DOHH2 (cell line): ENCODE results near the gene RPRML.
"Not testable (repeated sequence)": the region's sequence is repeated elsewhere in the genome, so short reads cannot be mapped to it uniquely, and the experiment has no call there.

ENCODE experiments used
- H3F3A ChIP-seq: fragments of 200-600 bp; sonication (generic), shearing (Covaris generic); 2 replicates; pipeline ENCODE4 v1.6.0; 2016; ENCODE audit warnings: antibody characterized with exemption, mild to moderate bottlenecking; ENCODE audit not compliant: control insufficient read depth, insufficient read depth
- H3K27ac ChIP-seq: fragments of 200-600 bp; sonication (generic); 2 replicates; pipeline ENCODE4 v1.5.1; 2014; ENCODE audit warnings: low read depth, mild to moderate bottlenecking, low read length, moderate library complexity
- H3K27me3 ChIP-seq: fragments of 200-600 bp; sonication (generic); 2 replicates; pipeline ENCODE4 v1.6.1; 2014; ENCODE audit warnings: mild to moderate bottlenecking, low read length, mixed read lengths; ENCODE audit not compliant: control insufficient read depth
- H3K36me3 ChIP-seq: fragments of 200-600 bp; sonication (generic); 2 replicates; pipeline ENCODE4 v1.6.1; 2014; ENCODE audit warnings: mild to moderate bottlenecking, low read length, moderate library complexity, mixed read lengths; ENCODE audit not compliant: control insufficient read depth
- H3K4me1 ChIP-seq: fragments of 200-600 bp; sonication (generic); 2 replicates; pipeline ENCODE4 v1.6.1; 2014; ENCODE audit warnings: mild to moderate bottlenecking, low read length, mixed read lengths; ENCODE audit not compliant: control insufficient read depth
- H3K4me2 ChIP-seq: fragments of 200-600 bp; sonication (generic); 2 replicates; pipeline ENCODE4 v1.6.0; 2014; ENCODE audit warnings: mild to moderate bottlenecking, low read length, moderate library complexity
- H3K4me3 ChIP-seq: fragments of 200-600 bp; sonication (generic); 2 replicates; pipeline ENCODE4 v1.5.1; 2014; ENCODE audit warnings: mild to moderate bottlenecking, low read length, mixed read lengths
- H3K79me2 ChIP-seq: fragments of 200-600 bp; sonication (generic); 2 replicates; pipeline ENCODE4 v1.6.1; 2014; ENCODE audit warnings: mild to moderate bottlenecking, low read length, mixed read lengths; ENCODE audit not compliant: control insufficient read depth
- H3K9me2 ChIP-seq: fragments of 200-600 bp; sonication (generic); replicated peaks from 2 replicates; pipeline ENCODE4 v1.6.1; 2014; ENCODE audit warnings: mild to moderate bottlenecking, low read length, mixed read lengths; ENCODE audit not compliant: control insufficient read depth
- H3K9me3 ChIP-seq: fragments of 200-600 bp; sonication (generic); 2 replicates; pipeline ENCODE4 v1.6.1; 2014; ENCODE audit warnings: antibody characterized with exemption, low read length, mixed read lengths; ENCODE audit not compliant: control insufficient read depth, insufficient read depth
- H4K20me1 ChIP-seq: fragments of 200-600 bp; sonication (generic); 2 replicates; pipeline ENCODE4 v1.6.0; 2014; ENCODE audit warnings: low read depth, mild to moderate bottlenecking, antibody characterized with exemption, low read length, moderate library complexity; ENCODE audit not compliant: control insufficient read depth, insufficient read depth
- CTCF ChIP-seq: fragments of 200-600 bp; sonication (generic); IDR thresholded peaks from one replicate; pipeline ENCODE4 v1.5.1; 2014; ENCODE audit warnings: antibody characterized with exemption, mild to moderate bottlenecking, low read depth, low read length; ENCODE audit not compliant: poor library complexity, severe bottlenecking
- EZH2phosphoT487 ChIP-seq: fragments of 200-600 bp; sonication (generic); IDR thresholded peaks from 2 replicates; pipeline ENCODE4 v1.6.1; 2017; ENCODE audit warnings: borderline replicate concordance, mild to moderate bottlenecking, antibody characterized with exemption, low read length, moderate library complexity, mixed read lengths

The RPRML gene

GRCh38 chr17:46979147-46979863 lies at the start of gene RPRML:
Gene RPRML (minus strand): TSS chr17:46979253. CDS start chr17:46979007, 246 bp downstream.
- TF ChIP-seq CTCF = no peak
- TF ChIP-seq EZH2phosphoT487 = no peak; the same call in 1 of the 2 replicates
- H3K36me3 ChIP-seq = no peaks in the 10 kb centered on the region
- peak within 1 kb of the TSS; percentile 59 for H3K4me3 ChIP-seq
- no peaks in the 10 kb centered on the region for H3K9me3 ChIP-seq
- peak within 1 kb of the TSS; percentile 65 for H3K4me2 ChIP-seq
- peaks cover 38% of the 10 kb centered on the region for H3K4me1 ChIP-seq
- H3K27me3 ChIP-seq = peaks cover 40% of the 10 kb centered on the region
- no peak within 1 kb of the TSS for H3K27ac ChIP-seq
- H3F3A ChIP-seq = no peaks in the 10 kb centered on the region
- H4K20me1 ChIP-seq = no peaks in the 10 kb centered on the region
- H3K9me2 ChIP-seq = no peaks in the 10 kb centered on the region
- no peaks in the 10 kb centered on the region for H3K79me2 ChIP-seq

DNA sequence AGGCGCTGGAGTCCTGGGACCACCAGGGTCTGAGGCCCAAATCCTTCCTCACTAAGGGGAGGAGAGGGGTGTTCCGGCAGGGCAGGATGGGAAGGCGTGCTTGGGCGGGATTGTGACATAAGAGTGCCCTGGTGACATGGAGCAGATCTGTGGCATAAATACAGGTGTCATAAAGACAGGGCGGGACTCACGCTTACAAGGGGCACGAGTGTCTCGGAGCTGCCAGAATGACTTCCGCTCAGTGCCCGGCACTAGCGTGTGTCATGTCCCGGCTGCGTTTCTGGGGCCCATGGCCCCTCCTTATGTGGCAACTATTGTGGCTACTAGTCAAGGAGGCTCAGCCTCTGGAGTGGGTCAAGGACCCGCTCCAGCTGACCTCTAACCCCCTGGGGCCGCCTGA lies 37.9 kb upstream of the RPRML start:
- H3K9me2 ChIP-seq, H3K36me3 ChIP-seq, H3K9me3 ChIP-seq, H3K4me2 ChIP-seq, H4K20me1 ChIP-seq, H3K27ac ChIP-seq, H3K4me1 ChIP-seq, H3K79me2 ChIP-seq, H3K4me3 ChIP-seq, H3K27me3 ChIP-seq, H3F3A ChIP-seq: not testable (repeated sequence)

DNA sequence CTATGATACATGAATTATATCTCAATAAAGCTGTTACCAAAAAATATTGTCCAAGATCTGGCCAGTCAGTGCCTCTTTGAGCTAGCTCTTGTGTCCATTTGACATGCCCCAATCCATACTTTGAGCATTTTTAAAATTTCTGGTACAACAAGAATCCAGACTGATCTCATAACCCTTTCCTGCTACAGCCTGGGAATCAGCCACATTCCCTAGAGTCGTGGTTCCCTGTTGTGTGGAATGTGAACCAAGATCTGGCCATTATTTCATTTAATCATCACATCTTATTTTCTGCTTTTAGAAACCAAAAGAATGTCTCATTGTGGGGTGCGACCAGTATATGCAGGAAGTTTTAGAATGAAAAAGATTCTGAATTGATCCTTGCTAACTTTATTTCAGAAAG lies 34.3 kb upstream of the RPRML start:
- H3K4me1 ChIP-seq = peaks cover 3% of the 10 kb centered on the region; the same call in 1 of the 2 replicates
- H3K79me2 ChIP-seq = no peaks in the 10 kb centered on the region
- H3K36me3 ChIP-seq = no peaks in the 10 kb centered on the region
- no peaks in the 10 kb centered on the region for H3K27me3 ChIP-seq
- H3F3A ChIP-seq = no peaks in the 10 kb centered on the region
- no peak overlapping the region for H3K4me2 ChIP-seq
- H3K9me2 ChIP-seq = no peaks in the 10 kb centered on the region
- no peaks in the 10 kb centered on the region for H3K9me3 ChIP-seq
- no peaks in the 10 kb centered on the region for H4K20me1 ChIP-seq
- H3K4me3 ChIP-seq = no peak overlapping the region
- no peak overlapping the region for H3K27ac ChIP-seq
- TF ChIP-seq CTCF (no peak), EZH2phosphoT487 (no peak)

DNA sequence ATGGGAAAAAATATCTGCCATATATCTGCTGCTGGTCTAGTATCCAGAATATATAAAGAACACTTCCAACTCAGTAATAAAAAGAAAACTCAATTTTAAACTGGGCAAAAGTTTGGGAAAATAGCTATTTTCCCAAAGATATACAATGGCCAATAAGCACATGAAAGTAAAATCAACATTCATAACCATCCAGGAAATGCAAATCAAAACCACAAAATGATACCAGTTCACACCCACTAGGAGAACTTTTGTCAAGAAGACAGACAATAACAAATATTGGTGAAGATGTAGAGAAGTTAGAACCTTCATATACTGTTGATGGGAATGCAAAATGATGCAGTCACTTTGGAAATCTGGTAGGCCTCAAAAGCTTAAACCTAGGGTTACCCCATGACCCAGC lies 33.4 kb upstream of the RPRML start:
- TF ChIP-seq EZH2phosphoT487 (no peak), CTCF (no peak)
- no peaks in the 10 kb centered on the region for H3F3A ChIP-seq
- no peaks in the 10 kb centered on the region for H3K9me2 ChIP-seq
- H3K36me3 ChIP-seq = no peaks in the 10 kb centered on the region
- peaks cover 3% of the 10 kb centered on the region; the same call in 1 of the 2 replicates for H3K4me1 ChIP-seq
- no peaks in the 10 kb centered on the region for H3K9me3 ChIP-seq
- no peak overlapping the region for H3K27ac ChIP-seq
- no peaks in the 10 kb centered on the region for H4K20me1 ChIP-seq
- no peaks in the 10 kb centered on the region for H3K27me3 ChIP-seq
- no peak overlapping the region for H3K4me3 ChIP-seq
- no peak overlapping the region for H3K4me2 ChIP-seq
- no peaks in the 10 kb centered on the region for H3K79me2 ChIP-seq
